Measurements from ENCODE around the gene RAB4A. TPM values are rescaled to one million over a fixed set of nuclear protein-coding genes. Genes with fewer than 3 reads are reported as not detected.
"Not testable (repeated sequence)": the region's sequence is repeated elsewhere in the genome, so short reads cannot be mapped to it uniquely, and the experiment has no call there.

Gene RAB4A
- total and polyA plus RNA-seq, 2 of the 13 experiments (the other 11 are each of a cell fraction or from before 2014, with no cell fraction given) = 56.0 to 80.1 TPM

DNA sequence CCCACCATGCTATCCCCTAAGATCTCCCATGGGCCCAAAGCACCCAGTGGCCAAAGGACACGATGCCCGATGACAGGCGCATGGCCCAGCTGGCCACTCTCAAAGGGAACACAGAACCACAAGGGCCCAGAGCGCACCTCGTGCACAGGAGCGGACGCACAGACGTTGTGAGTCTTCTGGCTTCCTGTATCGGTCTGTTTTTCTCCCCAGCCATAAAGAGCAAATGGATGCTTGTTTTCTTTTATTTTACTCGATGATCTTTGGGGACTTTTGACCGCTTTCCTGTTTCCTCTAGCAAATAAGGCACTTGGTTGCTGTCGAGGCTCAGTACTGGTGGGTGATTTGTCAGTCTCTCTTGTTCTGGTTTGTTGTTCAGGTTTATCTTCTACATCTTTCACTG is 55.7 kb downstream of the RAB4A start:
- Histone ChIP-seq H3K9ac (ENCODE audit: insufficient read depth, low read depth, low read length) (no peak overlapping the region), H4K20me1 (ENCODE audit: insufficient read depth, low read length) (no peaks in the 10 kb centered on the region), H3K27ac (ENCODE audit: extremely low read length, insufficient read depth, low read length) (no peak overlapping the region), H3K79me2 (ENCODE audit: insufficient read depth, low read length) (peaks cover 5% of the 10 kb centered on the region), H3K36me3 (replicated peaks in 1 of 2; ENCODE audit: control insufficient read depth in 1 of 2, insufficient read depth in 2 of 2, low read length in 2 of 2) (peaks cover 6 to 56% of the 10 kb centered on the region in 2 experiments; a peak in 4 of 5 replicates), H3K9me3 (ENCODE audit: low read length) (no peaks in the 10 kb centered on the region), H3K4me1 (ENCODE audit: insufficient read depth, low read length) (peaks cover 19% of the 10 kb centered on the region), H3K27me3 (ENCODE audit: control insufficient read depth in 1 of 2, insufficient read depth in 2 of 2, low read length in 2 of 2) (no peaks in the 10 kb centered on the region), H3K4me3 (replicated peaks in 1 of 3; ENCODE audit: insufficient read depth in 1 of 3, low read depth in 2 of 3, low read length in 3 of 3) (no peak overlapping the region), H2AFZ (ENCODE audit: low read length) (no peak overlapping the region), H3K4me2 (ENCODE audit: low read depth, low read length) (no peak overlapping the region)
- POLR2A ChIA-PET = no interaction called here
- ATAC-seq (no peak), FAIRE-seq (no peak), DNase-seq (ENCODE audit: low spot score) (no peak)
- BruUV-seq (replicated peaks) = no TSS peak
- in situ Hi-C loops (cut with HindIII; ENCODE audit: extremely low pct_ligation_motif_present, low pct_unique_long_range_greater_than_20kb) (no loop called here), intact Hi-C loops (cut with micrococcal nuclease; ENCODE audit: unreplicated experiment) (no loop called here)
- CTCF ChIA-PET (ENCODE audit: low intra/inter-chr PET ratio, low total read pairs) = no interaction called here
- TF ChIP-seq WIZ (CRISPR knock-in tag; IDR thresholded peaks at IDR 0.05) (no peak), AGO2 (optimal IDR thresholded peaks at IDR 0.05; ENCODE audit: low read depth, low read length) (peak; percentile 40)
- WGBS (ENCODE audit: low lambda C conversion rate) = 94% methylated on average over 12 of the region's 12 CpGs

DNA sequence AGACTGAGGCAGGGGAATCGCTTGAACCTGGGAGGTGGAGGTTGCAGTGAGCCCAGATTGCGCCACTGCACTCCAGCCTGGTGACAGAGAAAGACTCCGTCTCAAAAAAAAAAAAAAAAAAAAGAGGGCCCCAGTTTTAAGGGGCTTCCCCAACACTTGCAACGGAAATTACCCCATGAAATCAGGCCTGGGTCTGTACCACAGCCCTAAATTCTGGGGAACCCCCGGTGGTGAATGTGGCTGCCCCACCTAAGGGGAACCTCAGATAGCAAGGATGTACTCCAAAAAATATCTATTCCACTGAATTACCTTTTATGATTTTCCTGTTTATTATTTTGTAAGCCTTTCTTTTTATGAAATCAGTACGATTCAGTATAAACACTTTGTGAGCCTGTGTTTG is 56.9 kb downstream of the RAB4A start:
- H3K27me3 ChIP-seq (ENCODE audit: control insufficient read depth in 1 of 2, insufficient read depth in 2 of 2, low read length in 2 of 2); H3K9ac ChIP-seq (ENCODE audit: insufficient read depth, low read depth, low read length); FAIRE-seq; H3K4me3 ChIP-seq (replicated peaks in 1 of 3; ENCODE audit: insufficient read depth in 1 of 3, low read depth in 2 of 3, low read length in 3 of 3); H3K27ac ChIP-seq (ENCODE audit: extremely low read length, insufficient read depth, low read length); CTCF ChIA-PET (ENCODE audit: low intra/inter-chr PET ratio, low total read pairs); POLR2A ChIA-PET; H2AFZ ChIP-seq (ENCODE audit: low read length); H3K79me2 ChIP-seq (ENCODE audit: insufficient read depth, low read length); ATAC-seq; in situ Hi-C loops (cut with HindIII; ENCODE audit: extremely low pct_ligation_motif_present, low pct_unique_long_range_greater_than_20kb); DNase-seq (ENCODE audit: low spot score); H3K9me3 ChIP-seq (ENCODE audit: low read length); H3K4me2 ChIP-seq (ENCODE audit: low read depth, low read length); BruUV-seq (replicated peaks); intact Hi-C loops (cut with micrococcal nuclease; ENCODE audit: unreplicated experiment); H4K20me1 ChIP-seq (ENCODE audit: insufficient read depth, low read length): not testable (repeated sequence)
- 98% methylated on average over 6 of the region's 6 CpGs for WGBS (ENCODE audit: low lambda C conversion rate)
- H3K4me1 ChIP-seq (ENCODE audit: insufficient read depth, low read length) = peaks cover 18% of the 10 kb centered on the region
- TF ChIP-seq AGO2 (optimal IDR thresholded peaks at IDR 0.05; ENCODE audit: low read depth, low read length) = peak; percentile 37
- peaks cover 6 to 51% of the 10 kb centered on the region in 2 experiments; a peak in 4 of 5 replicates for H3K36me3 ChIP-seq (replicated peaks in 1 of 2; ENCODE audit: control insufficient read depth in 1 of 2, insufficient read depth in 2 of 2, low read length in 2 of 2)

Measured in HepG2 (cell line).